Liver (tissue), 9 donors: ENCODE measurements around the gene EHD4. TPM values are rescaled to one million over a fixed set of nuclear protein-coding genes. Genes with fewer than 3 reads are reported as not detected.

Experiments
- DNase-seq: peaks from one replicate; pipeline ENCODE4 v3.0.0-alpha.2; 2017; ENCODE audit warnings: low spot score
- H3K27ac ChIP-seq, 2 donors: one replicate each; pipeline ENCODE4 v1.7.0; 2013; ENCODE audit warnings: inconsistent platforms in 2 of 2, low read length in 2 of 2, control low read depth in 1 of 2, low read depth in 1 of 2, mild to moderate bottlenecking in 1 of 2
- H3K27me3 ChIP-seq, 4 donors: one replicate each; pipeline versions ENCODE4 v1.6.1 to v1.7.0; 2013; ENCODE audit warnings: low read length in 3 of 4, inconsistent platforms in 1 of 4, mild to moderate bottlenecking in 1 of 4, moderate library complexity in 1 of 4; ENCODE audit not compliant: control insufficient read depth in 4 of 4, insufficient read depth in 4 of 4
- H3K36me3 ChIP-seq, 4 donors: one replicate each; pipeline versions ENCODE4 v1.6.1 to v1.7.0; 2013; ENCODE audit warnings: low read length in 3 of 4, mild to moderate bottlenecking in 3 of 4, low read depth in 1 of 4, moderate library complexity in 1 of 4; ENCODE audit not compliant: control insufficient read depth in 4 of 4, insufficient read depth in 3 of 4
- H3K4me1 ChIP-seq, 4 donors: one replicate each; pipeline versions ENCODE4 v1.6.1 to v1.7.0; 2013; ENCODE audit warnings: low read length in 3 of 4, mild to moderate bottlenecking in 3 of 4, moderate library complexity in 1 of 4; ENCODE audit not compliant: control insufficient read depth in 4 of 4, insufficient read depth in 4 of 4
- H3K4me3 ChIP-seq, 3 donors: one replicate each; pipeline versions ENCODE4 v1.6.1 to v1.7.0; 2013; ENCODE audit warnings: low read length in 3 of 3, control low read depth in 1 of 3, low read depth in 1 of 3, mild to moderate bottlenecking in 1 of 3
- H3K9ac ChIP-seq, 2 donors: one replicate each; pipeline ENCODE4 v1.7.0; 2013; ENCODE audit warnings: low read length in 2 of 2, mild to moderate bottlenecking in 2 of 2, moderate library complexity in 2 of 2, control low read depth in 1 of 2, low read depth in 1 of 2
- H3K9me3 ChIP-seq, 4 donors: one replicate each; pipeline versions ENCODE4 v1.6.1 to v1.7.0; 2013; ENCODE audit warnings: low read length in 3 of 4; ENCODE audit not compliant: control insufficient read depth in 4 of 4
- ATF3 ChIP-seq: IDR thresholded peaks from 2 replicates; pipeline ENCODE4 v1.6.1; 2016; ENCODE audit warnings: antibody characterized with exemption
- CTCF ChIP-seq: fragments of 150-350 bp; IDR thresholded peaks from 2 replicates; pipeline ENCODE4 v1.5.1; 2017; ENCODE audit warnings: improper control_type of control experiment, low read depth, low read length; ENCODE audit not compliant: missing input control
- EGR1 ChIP-seq, 2 donors: IDR thresholded peaks; 2 replicates each; pipeline ENCODE4 v1.6.1; 2016 to 2018; ENCODE audit warnings: antibody characterized with exemption in 2 of 2, low read depth in 2 of 2
- FOXA1 ChIP-seq: IDR thresholded peaks from 2 replicates; pipeline ENCODE4 v1.6.1; 2016; ENCODE audit warnings: antibody characterized with exemption
- FOXA2 ChIP-seq: IDR thresholded peaks from 2 replicates; pipeline ENCODE4 v1.6.1; 2016; ENCODE audit warnings: antibody characterized with exemption
- GABPA ChIP-seq, 2 donors: IDR thresholded peaks in 1 of 2; conservative IDR thresholded peaks in 1 of 2; 2 replicates each; pipeline ENCODE4 v1.6.1; 2016; ENCODE audit warnings: antibody characterized with exemption in 2 of 2, mild to moderate bottlenecking in 1 of 2, moderate library complexity in 1 of 2
- HNF4A ChIP-seq, 2 donors: conservative IDR thresholded peaks; 2 replicates each; pipeline ENCODE4 v1.6.1; 2016; ENCODE audit warnings: antibody characterized with exemption in 2 of 2, mild to moderate bottlenecking in 2 of 2
- HNF4G ChIP-seq: IDR thresholded peaks from 2 replicates; pipeline ENCODE4 v1.6.1; 2016; ENCODE audit warnings: antibody characterized with exemption
- JUND ChIP-seq, 2 donors: IDR thresholded peaks; 2 replicates each; pipeline ENCODE4 v1.6.1; 2016; ENCODE audit warnings: antibody characterized with exemption in 2 of 2
- MAX ChIP-seq: IDR thresholded peaks from 2 replicates; pipeline ENCODE4 v1.6.1; 2016; ENCODE audit warnings: antibody characterized with exemption
- NR2F2 ChIP-seq: IDR thresholded peaks from 2 replicates; pipeline ENCODE4 v1.6.1; 2016; ENCODE audit warnings: antibody characterized with exemption
- RAD21 ChIP-seq, 2 donors: IDR thresholded peaks; 2 replicates each; pipeline ENCODE4 v1.6.1; 2016; ENCODE audit warnings: antibody characterized with exemption in 2 of 2, mild to moderate bottlenecking in 2 of 2
- REST ChIP-seq: IDR thresholded peaks from 2 replicates; pipeline ENCODE4 v1.6.1; 2016; ENCODE audit warnings: antibody characterized with exemption, mild to moderate bottlenecking
- RXRA ChIP-seq, 2 donors: IDR thresholded peaks; 2 replicates each; pipeline ENCODE4 v1.6.1; 2017 to 2018; ENCODE audit warnings: antibody characterized with exemption in 2 of 2, mild to moderate bottlenecking in 1 of 2
- SP1 ChIP-seq: IDR thresholded peaks from 2 replicates; pipeline ENCODE4 v1.6.1; 2018; ENCODE audit warnings: antibody characterized with exemption, mild to moderate bottlenecking
- TAF1 ChIP-seq: conservative IDR thresholded peaks from 2 replicates; pipeline ENCODE4 v1.6.1; 2016; ENCODE audit warnings: antibody characterized with exemption, mild to moderate bottlenecking
- YY1 ChIP-seq: IDR thresholded peaks from 2 replicates; pipeline ENCODE4 v1.6.1; 2016; ENCODE audit warnings: antibody characterized with exemption, mild to moderate bottlenecking
- ZBTB33 ChIP-seq: IDR thresholded peaks from 2 replicates; pipeline ENCODE4 v1.6.1; 2016; ENCODE audit warnings: antibody characterized with exemption
- WGBS: extraction: QIAGEN DNeasy Blood & Tissue Kit; methylation state at CpG from one replicate; pipeline ENCODE4 v1.1.7; 2013; 5-methylcytosine and 5-hydroxymethylcytosine counted together
- polyA plus RNA-seq, 2 donors: library from polyadenylated mRNA; stranded (reverse) in 1 of 2; unstranded in 1 of 2; fragments of 200-250 nt in 1 of 2; fragments of >200 nt in 1 of 2; fragmentation: Nextera tagmentation in 1 of 2; extraction: Ambion mirVana in 1 of 2; gene quantifications; one replicate each; pipeline versions ENCODE4 v1.2.1 to v1.2.3, GENCODE V29; 2013 to 2015
- total RNA-seq, 2 donors: library from RNA; depleted of rRNA; stranded (reverse); fragments of >200 nt; gene quantifications; one replicate each; pipeline ENCODE4 v1.2.3, GENCODE V29; 2014
- donor health status: healthy.
- donor health status: healthy.
- donor health status: healthy.
- donor health status: healthy.
- donor health status: healthy.

Gene EHD4
- total and polyA plus RNA-seq, 4 donors = 3.3 to 10.0 (median 6.2) TPM

GRCh38 chr15:41994772-41995475, 22.6 kb upstream of the EHD4 start:
- no peak overlapping the region for H3K27ac ChIP-seq
- H3K4me1 ChIP-seq = no peaks in the 10 kb centered on the region
- 87% methylated on average over 10 of the region's 10 CpGs for WGBS
- no peaks in the 10 kb centered on the region for H3K27me3 ChIP-seq
- DNase-seq = no peak
- no peak overlapping the region for H3K9ac ChIP-seq
- H3K36me3 ChIP-seq = no peaks in the 10 kb centered on the region
- no peaks in the 10 kb centered on the region for H3K9me3 ChIP-seq
- TF ChIP-seq NR2F2 (no peak), ZBTB33 (no peak), RAD21 (IDR thresholded peaks at IDR 0.05) (no peak), ATF3 (no peak), EGR1 (IDR thresholded peaks at IDR 0.05; ENCODE audit: low read depth in 2 of 2) (no peak), REST (no peak), HNF4A (conservative IDR thresholded peaks at IDR 0.05) (no peak), JUND (IDR thresholded peaks at IDR 0.05) (no peak), GABPA (IDR thresholded peaks at IDR 0.05 in 1 of 2, conservative IDR thresholded peaks at IDR 0.05 in 1 of 2) (no peak), SP1 (no peak), HNF4G (no peak), CTCF (no peak), RXRA (IDR thresholded peaks at IDR 0.05) (no peak), MAX (no peak), FOXA1 (no peak), YY1 (no peak), FOXA2 (no peak), TAF1 (no peak)
- no peak overlapping the region for H3K4me3 ChIP-seq
